IMR-90 (cell line): ENCODE data around the gene PTPN4.

Experiments used
- CEBPB ChIP-seq: IDR thresholded peaks from 2 replicates; pipeline ENCODE4 v1.6.1; 2012; ENCODE audit warnings: low read depth, low read length, improper control_type of control experiment
- CTCF ChIP-seq: conservative IDR thresholded peaks from 2 replicates; pipeline ENCODE4 v1.5.1; 2012; ENCODE audit warnings: mild to moderate bottlenecking, low read depth, low read length, improper control_type of control experiment
- MAFK ChIP-seq: IDR thresholded peaks from 2 replicates; pipeline ENCODE4 v1.6.1; 2012; ENCODE audit warnings: low read depth, low read length, improper control_type of control experiment
- POLR2A ChIP-seq: IDR thresholded peaks from 2 replicates; pipeline ENCODE4 v1.6.1; 2012; ENCODE audit warnings: mild to moderate bottlenecking, low read depth, low read length
- RAD21 ChIP-seq: IDR thresholded peaks from 2 replicates; pipeline ENCODE4 v1.6.1; 2012; ENCODE audit warnings: low read length, improper control_type of control experiment
- RCOR1 ChIP-seq: IDR thresholded peaks from 2 replicates; pipeline ENCODE4 v1.6.1; 2012; ENCODE audit warnings: mild to moderate bottlenecking, low read length, improper control_type of control experiment; ENCODE audit not compliant: insufficient replicate concordance
- RFX5 ChIP-seq: IDR thresholded peaks from 2 replicates; pipeline ENCODE4 v1.8.0; 2012; ENCODE audit warnings: low read depth, mild to moderate bottlenecking, low read length, moderate library complexity

- TF ChIP-seq CTCF: no peak
- TF ChIP-seq POLR2A: no peak
- TF ChIP-seq RAD21: no peak
- no peak for TF ChIP-seq MAFK
- TF ChIP-seq RFX5: no peak
- no peak for TF ChIP-seq CEBPB
- no peak for TF ChIP-seq RCOR1
Measured at GRCh38 chr2:119736021-119736420, 23.7 kb upstream of the PTPN4 start.
